GM21367 (cell line): Measurements from ENCODE around the gene GIPC2.
"Not testable (repeated sequence)": the region's sequence is repeated elsewhere in the genome, so short reads cannot be mapped to it uniquely, and the experiment has no call there.

Experiments
- ATAC-seq: cut with Tn5 transposase; IDR thresholded peaks from one replicate; pipeline ENCODE4 v1.9.1; 2021; ENCODE audit not compliant: unreplicated experiment

GIPC2 gene

DNA sequence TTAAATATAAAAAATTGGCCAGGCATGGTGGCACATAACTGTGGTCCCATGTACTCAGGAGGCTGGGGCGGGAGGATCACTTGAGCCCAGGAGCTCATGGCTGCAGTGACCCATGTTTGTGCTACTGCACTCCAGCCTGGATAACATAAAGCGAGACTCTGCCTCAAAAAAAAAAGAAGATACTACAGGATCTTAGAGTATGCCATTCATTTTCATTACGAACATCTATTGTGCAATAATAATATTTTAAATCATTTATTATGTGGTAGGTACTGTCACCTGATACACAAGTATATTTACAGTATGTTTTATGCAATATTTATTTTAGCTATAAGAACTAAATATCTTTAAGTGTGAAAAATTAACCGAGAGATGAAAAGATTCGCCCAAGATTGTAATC, 9.3 kb upstream of the GIPC2 start:
- no peak for ATAC-seq

DNA sequence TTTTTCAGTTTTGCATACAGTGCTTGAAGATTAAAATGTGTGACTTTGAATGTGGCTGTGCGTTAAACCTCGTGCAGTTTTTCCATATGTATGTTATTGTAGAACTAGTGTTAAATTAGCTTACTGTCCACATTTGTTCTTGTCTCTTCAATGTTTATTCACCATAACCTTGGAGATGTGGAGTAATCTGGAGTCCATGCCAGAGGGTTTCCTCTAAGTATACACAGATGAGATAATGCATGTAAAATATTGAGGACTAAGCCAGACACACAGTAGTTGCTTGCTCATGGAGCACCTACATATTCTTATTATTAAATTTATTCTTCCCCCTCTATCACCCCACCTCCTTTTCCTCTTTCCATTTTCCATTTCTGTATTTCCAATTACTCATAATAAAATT, 7.7 kb upstream of the GIPC2 start:
- no peak for ATAC-seq

DNA sequence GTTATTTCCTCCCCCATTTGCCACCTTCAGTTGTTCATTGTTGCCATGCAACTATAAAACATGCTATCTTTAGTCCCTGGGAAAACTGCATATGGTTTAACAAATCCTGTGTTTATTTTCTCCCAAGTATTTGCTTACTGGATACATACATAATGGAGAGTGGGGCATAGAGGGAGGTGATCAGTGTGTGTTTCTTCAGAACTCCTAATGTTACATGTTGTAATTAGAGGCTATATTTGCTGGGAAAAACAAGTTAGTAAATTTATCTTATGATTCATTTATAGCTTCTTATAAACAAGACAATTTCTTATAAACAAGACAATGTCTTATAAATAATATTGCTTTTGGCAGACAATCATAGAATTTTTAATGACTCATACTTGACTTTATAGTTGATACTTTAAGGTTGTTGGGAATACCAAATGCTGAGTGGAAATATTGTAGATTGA, 7.3 kb upstream of the GIPC2 start:
- no peak for ATAC-seq

DNA sequence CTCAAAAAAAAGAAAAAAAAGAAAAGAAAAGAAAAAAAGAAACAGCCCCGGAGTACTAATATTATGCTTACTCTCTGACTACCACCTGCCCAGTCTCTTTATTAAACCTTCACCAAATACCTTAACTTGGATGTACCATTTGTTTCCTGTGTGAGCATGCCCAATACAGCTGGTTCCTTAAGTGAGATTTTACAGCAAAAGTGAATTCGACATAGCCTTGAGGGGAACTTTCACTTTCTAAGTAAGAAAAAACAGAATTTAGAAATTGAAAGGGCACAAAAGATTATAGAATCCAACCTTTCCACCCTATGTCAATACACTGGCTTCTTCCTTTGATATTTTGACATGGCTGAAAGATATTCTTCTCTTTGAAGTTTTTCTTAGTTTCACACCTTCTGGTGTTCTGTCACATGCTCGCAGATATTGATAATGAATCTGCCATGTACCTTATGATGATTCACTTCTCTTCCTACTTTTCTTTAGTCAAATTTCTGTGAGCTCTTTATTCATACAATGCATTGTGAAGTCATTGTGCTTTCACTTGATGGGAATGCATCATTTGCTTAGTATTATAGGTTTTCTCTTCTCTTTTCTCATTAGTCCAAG, 5.2 kb upstream of the GIPC2 start:
- no peak for ATAC-seq

DNA sequence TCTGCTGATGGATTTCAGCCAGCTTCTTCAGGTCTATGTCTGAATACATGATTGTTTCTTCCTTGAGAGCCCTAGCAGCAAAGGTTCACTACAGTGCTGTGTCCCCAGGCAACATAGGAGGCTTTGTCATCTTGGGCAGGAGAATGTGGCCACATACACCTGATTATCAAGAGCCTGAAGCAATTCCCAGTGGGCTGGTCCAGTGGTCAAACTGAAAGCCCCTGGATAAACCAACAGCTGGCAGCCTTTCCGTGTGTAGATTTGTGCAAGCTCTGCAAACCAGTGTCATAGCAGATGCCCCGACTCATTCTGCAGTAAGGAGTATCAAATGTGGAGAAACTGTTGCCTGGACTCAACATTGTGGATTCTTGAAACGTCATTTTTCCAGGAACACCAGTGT, 2.3 kb upstream of the GIPC2 start:
- ATAC-seq = no peak

DNA sequence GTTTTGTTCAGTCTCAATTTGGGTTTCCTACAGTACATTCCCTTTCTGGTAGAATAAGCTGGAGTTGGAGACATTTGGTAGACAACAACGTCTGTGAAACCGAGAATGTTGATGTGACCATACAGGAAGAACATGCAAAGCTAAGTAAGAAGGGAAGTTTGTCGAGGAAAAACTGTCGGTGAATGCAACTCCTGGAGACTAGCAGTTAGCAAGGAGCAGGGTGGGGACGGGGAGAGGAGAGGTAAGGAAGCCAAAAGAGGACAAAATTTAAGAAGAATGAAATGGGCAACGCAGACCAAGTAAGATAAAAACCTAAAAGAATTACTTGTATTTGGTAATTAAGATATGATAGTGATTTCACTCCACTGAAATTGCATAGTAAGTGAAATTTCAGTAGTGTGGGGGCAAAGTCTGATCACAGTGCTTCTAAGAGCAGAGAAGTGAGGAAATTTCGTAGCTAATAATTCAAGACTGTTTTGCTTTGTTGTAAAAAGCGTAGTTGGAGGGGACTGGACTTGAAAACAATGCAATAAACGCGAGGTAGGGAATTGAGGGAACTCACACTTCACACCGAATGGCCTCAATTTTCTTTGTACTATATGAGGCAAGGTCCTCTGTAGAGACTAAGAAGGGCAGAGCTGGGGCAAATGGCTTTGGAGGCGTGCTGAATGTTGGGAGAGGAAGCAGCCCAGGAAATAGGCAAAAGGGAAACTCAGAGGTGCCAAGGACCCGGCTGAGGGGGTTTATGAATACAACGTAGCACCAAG, 787 bp upstream of the GIPC2 start:
- ATAC-seq = no peak

DNA sequence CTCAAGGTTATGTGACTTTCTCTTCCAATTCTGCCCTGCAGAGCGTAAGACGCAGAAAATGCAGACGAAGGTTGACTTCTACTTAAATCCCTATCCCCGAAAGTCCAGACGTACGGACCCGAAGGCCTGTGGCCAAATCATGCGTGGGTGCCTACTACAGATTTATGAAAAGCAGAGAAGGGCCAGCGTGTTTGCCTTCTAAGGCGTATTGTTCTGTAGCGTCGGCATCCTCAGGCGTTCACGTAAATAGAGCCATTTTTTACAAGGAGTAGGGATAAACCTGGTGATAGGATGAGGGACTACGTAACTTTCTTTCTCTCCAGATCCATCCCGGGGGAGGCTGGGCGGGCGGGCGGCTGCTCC, 222 bp upstream of the GIPC2 start:
- ATAC-seq = no peak

DNA sequence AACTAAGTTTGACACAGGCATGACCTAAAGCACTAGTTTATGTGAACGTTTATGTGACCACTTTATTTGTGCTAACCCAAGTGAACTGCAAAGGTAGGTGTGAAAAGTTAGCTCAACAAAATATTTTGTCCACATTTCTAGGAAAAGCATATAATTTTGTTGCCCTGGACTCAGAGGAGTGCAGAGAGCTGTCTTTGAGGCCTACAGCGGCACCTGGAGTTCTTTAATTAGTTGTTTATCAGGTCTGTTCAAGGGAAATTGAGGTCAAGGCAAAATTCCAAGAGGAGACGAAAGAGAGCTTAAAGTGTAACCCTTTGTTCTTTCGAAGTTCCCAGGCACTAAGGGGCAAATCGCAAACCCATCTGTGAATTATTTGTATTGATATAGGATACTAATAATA, 1.3 kb downstream of the GIPC2 start:
- ATAC-seq = no peak

DNA sequence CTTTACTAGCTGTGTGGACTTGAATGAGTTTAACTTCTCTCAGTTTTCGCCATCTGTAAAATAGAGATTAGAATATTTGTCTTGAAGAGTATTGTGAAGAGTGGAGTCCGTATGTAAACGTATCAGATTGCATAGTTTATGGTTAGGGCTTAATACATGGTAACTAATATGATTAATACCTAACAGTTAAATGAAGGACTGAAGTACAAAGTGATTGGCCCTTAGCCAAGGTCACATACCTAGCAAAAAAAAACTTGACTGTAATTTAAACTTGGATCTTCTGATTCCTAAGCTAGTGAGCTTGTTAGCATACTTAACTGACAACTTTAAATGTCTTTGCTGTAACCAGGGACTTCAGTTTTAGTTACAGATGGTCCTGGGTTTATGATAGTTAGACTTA, 1.9 kb downstream of the GIPC2 start:
- no peak for ATAC-seq

DNA sequence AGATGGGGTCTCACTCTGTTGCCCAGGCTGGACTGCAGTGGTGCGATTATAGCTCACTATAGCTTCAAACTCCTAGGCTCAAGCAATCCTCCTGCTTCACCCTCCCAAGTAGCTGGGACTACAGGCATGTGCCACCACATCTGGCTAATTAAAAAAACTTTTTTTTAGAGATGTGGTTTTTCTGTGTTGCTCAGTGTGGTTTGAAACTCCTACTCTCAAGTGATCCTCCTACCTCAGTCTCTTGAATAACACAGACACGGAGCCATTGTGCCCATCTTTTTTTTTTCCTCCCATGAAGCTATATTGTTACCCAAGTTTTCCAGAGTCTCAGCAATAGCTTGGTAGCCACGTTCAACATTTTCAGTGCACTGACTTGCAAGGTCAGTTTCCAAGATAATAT, 2.7 kb downstream of the GIPC2 start:
- no peak for ATAC-seq

DNA sequence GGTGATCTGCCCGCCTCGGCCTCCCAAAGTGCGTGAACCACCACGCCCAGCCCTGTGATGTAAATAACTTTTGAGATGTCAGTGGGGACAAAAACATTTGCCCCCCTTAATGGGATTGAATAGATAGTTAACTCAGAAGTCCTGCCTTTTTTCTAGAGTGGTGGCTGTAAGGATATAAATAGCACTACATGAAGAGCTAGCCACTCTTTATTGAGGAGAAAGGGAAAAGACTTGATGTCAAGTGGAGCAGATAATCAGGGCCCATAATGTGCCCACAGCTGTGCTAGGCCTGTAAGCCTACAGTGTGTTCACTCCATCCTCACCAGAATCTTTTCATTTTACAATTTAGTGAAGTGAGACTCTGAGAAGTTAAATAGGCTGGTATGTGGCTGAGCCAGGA, 3.6 kb downstream of the GIPC2 start:
- ATAC-seq = no peak

DNA sequence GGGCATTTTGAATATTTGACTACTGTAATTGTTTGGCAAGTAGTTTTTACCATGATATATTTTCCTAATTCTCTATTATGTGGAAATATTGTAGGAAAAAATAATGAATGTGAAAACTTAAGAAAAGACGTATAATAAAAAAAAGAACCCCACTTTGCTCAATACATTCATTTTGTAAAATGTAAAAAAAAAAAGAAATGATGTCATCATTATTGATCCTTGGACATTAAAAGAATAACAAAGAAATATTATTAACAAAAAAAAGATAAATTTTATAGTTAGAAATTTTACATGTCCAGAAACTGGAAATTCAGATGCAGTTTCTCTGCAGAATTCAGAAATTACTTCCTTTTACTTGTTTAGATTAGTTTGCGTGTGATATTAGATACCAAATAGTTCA, 5.2 kb downstream of the GIPC2 start:
- no peak for ATAC-seq

DNA sequence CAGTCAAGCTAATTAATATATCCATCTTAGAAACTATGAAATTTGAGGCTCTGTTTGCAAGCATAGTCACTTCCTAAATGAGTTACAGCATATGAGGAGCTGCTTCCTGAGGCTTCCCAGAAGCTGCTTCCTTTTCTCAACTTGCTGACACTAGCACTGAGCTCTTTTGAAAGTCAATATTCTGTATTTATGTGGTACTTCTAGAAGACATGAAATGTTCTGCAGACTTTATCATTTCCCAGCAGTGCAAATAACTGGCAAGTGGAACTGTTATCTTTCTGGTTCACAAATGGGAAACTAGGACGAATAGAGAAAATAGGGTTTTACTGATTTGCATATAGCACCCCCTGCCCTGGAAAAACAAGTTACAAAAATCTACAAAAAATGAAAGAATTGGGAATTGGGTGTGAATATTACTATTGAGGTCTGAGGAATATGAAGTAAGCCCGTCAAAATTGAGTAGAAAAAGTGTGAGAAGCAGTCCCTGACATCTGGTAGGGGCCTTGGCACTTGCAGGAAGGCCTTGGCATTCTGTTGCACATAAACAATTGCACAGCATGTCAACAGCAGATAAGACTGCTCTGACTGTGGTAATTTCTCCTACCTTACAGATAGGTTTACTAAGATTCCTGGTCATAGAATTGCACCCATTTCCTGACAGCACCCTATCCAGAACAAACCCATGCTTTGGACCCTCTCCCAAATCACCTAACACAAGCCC, 7.1 kb downstream of the GIPC2 start:
- no peak for ATAC-seq

DNA sequence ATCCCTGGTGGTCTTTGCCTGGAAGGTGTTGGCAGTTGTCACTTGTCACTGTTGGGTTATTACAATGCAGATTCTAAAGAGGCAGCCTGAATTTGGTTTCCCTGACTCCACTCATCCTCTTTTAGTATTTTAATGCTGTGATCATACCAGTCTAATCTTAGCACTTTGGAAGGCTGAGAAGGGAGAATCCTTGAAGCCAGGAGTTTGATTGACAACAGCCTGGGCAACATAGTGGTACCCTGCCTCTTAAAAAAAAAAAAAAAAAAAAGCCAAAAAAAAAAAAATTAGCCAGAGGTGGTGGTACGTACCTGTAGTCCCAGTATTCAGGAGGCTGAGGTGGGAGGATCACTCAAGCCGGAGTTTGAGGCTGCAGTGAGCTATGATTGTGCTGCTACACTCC, 7.7 kb downstream of the GIPC2 start:
- ATAC-seq = no peak

DNA sequence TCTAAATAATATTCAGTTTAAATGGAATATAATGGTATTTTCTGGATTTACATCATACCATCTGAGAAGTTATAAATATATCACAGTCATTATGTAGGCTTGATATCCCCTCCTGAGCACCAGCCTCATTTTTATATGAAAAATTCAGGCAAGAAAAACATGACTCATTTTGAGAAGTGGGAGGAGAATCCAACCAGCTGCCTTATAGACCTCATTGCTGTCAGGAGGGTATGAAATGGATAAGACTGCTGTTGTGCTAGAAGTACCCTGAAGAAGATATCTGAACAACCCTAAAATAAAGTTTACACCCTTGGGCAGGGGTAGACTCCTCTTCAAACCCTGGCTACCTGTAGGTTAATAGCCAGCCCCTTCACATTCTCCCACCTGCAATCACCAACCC, 8.8 kb downstream of the GIPC2 start:
- ATAC-seq = no peak

DNA sequence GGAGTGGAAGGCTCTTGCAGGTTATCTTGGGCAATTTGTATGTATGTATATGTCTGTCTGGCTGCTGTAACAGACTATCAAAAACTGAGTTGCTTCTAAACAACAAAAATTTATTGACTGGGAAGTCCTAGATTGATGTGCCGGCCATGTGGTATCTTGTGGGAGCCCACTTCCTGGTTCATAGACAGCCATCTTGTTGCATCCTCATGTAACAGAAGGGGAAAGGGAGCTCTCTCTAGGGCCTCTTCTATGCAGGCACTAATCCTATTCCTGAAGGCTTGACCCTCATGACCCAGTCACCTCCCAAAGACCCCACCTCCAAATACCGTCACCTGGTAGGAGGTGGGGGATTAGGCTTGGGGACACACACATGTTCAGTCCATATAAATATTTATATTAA, 9.2 kb downstream of the GIPC2 start:
- no peak for ATAC-seq

DNA sequence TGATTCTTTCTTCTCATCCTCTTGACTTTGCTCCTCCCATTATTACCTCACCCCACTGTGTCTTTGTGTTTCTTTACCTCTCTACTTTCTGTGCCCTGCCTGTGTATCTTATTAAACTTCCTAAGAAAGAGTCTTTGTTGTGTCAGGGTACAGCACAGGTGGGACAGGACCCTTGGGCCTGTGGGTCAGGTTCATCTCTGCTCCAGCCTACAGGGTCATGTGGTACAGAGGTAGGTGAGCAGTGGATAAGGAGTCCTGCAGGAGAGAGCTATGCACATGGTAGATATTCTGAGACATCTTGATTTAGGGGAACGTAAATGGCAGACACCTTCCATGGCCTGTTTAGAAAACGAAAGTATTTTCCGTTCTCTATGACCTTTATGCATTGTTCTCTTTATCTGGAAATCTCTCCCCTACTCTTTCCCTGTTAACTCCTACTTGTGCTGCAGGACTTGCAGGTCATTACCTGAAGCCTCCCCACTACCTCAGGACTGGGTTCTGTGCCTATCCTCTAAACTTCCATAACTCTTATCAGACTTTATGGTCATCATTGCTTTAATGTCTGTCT, 9.9 kb downstream of the GIPC2 start:
- no peak for ATAC-seq

DNA sequence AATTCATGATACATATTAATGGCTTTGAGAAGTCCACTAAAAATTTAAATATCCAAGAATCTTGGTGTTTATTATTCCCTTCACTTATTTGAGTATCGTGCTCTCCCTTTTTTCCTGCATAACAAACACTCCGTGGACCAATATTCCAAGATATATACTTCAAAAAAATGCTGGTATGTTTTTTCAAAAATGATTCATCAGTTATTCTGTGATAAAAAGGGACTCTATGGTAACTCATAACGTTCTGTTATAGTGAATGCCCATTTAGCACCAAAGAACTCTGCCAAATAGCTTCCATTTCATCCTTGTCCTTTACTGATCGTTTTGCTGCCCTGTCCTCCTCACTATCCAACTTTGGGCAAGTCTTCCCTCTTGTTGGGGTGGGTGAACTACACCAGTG, 12.9 kb downstream of the GIPC2 start:
- no peak for ATAC-seq

DNA sequence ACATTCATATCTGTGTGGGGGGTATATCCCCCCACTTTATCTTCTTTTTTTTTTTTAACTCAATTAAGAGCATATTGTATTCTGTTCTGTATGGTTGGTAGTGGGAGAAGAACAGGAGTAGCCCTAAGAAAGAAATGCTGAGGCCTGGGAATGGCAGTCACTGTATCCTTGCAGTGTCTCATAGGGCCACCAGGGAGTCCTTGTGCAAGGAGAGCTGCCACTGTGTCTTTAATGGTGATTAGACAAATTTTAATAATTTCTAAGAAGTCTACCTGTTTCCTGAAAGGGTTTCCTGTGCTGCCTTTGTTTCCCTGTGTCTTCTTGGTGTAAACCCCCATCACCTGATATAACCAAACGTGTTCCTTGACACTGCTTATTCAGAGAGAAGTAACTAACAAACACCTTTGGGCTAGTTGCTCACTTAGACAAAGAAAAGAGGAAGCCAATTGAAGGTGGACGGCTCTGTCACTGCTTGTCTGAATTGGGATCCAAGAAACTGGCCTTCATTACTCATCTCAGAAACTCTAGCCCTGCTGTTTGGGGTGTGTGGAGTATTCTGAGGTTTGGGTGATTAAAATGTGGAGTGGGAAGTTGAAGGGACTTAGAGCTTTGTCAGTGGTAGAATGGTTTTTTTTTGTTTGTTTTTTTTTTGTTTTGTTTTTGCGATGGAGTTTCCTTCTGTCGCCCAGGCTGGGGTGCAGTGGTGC, 15.2 kb downstream of the GIPC2 start:
- ATAC-seq = peak; percentile 63

DNA sequence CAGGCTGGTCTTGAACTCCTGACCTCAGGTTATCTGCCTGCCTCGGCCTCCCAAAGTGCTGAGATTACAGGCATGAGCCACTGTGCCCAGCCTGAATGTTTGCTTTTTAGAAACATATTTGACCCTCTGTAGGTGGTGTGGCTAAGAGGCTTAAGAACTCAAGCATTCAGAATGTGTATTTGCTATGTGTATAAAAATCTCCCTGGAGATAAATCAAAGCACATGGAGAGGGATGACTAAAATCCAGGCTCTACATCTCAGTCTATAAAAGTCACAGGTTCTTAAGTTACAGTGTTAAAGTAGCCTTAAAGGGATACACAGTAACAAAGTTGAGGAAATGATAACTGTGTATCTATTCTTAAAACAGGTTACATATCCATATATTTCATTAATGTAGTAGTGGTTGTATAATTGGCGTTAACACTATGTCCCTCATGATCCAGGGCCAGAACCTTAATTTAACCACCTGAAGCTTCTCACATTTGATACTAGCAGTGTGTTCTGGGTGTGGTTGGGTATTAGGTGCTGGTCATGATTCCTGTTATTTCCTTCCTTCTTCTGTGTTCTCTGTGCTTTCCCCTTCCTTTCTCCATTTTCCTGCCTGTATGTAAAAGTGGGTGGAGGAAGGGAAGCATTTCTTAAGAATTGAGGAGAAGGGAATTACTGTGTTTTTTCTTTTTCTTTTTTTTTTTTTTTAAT, 16.2 kb downstream of the GIPC2 start:
- no peak for ATAC-seq

DNA sequence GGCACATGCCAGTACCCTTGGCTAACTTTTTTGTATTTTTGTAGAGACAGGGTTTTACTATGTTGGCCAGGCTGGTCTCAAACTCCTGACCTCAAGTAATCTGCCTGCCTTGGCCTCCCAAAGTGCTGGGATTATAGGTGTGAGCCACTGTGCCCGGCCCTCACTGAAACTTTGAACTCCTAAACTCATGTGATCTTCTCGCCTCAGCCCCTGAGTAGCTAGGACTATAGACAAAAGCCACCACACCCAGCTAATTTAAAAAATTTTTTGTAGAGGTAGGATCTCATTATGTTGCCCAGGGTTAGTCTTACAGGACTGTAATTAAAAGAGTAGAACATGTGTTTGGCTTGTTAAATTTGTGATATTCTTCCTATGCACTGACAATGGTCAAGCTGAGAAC, 19.1 kb downstream of the GIPC2 start:
- ATAC-seq = not testable (repeated sequence)
